Pons (tissue), 1 donor: ENCODE measurements around the gene PEMT.
A peak's percentile ranks its signal among the peaks of the same experiment; 100 is the strongest.
"Not testable (repeated sequence)": the region's sequence is repeated elsewhere in the genome, so short reads cannot be mapped to it uniquely, and the experiment has no call there.

Experiments used
- DNase-seq: peaks from one replicate; pipeline ENCODE4 v3.0.0-alpha.2; 2016; ENCODE audit warnings: low spot score

PEMT gene

DNA sequence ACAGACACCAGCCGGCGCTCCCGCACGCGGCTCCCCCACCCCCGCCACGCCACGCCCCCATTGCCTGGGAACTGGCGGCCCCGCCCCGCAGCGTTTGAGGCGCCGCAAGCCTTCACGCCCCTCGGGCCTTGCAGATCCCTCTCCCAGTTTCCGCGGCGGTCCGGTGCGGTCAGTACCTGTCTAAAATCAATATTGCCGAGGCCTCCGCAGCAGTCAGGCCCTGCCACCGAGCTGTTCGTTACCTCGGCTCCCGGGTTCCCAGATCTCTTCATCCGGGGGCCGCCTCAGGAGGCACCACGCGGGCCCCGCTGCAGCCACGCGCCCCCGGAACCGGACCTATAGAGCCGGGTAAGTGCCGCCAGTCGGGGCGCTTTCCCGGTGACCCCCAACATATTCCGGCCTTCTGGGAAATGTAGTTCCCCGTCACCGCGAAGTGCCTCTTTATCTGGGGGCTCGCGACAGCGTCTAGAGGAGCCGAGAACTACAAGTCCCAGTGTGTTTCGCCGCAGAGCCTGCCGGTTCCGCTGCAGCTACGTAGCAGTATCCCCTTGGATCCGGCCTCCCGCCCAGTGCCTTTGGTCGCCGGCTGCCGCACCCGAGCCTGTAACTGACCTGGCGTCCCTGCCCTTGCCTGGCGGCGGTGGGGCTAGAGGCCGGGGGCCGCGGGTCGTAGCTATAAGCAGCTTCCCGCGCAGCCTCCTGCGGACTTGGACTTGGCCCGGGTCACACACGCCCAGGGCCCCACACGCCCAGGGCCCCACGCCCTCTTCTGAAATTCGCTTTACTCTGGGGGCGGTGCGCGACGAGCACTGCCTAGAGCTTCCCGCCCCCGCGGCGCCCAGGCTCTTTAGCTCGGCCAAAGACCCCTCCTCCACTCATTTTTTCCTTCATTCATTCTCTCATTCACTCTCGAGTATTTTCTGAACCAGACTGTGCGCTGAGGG lies at the start of gene PEMT:
TSS of gene PEMT (minus strand) at position 354 of the 944 bp plus-strand sequence. CDS start at position 272, 82 bp downstream.
- peak; percentile 99 for DNase-seq

DNA sequence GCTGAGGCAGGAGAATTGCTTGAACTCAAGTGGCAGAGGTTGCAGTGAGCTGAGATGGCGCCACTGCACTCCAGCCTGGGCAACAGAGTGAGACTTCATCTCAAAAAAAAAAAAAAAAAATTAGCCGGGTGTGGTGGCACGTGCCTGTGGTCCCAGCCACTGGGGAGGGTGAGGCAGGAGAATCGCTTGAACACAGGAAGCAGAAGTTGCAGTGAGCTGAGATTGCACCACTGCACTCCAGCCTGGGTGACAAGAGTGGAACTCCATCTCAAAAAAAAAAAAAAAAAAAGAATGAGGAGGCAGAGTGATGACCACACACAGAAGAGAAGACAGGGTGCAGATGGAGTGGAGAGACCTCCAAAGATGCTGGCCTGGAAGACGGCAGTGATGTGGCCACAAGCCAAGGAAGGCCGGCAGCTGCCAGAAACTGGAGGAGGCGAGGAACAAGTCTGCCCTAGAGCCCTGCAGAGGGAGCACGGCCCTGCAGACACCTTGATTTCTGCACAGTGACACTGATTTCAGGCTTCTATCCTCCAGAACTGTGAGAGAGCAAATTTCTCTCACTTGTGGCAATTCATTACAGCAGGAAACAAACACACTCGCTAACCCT lies 48.3 kb upstream of the PEMT start:
- not testable (repeated sequence) for DNase-seq

- no peak for DNase-seq
Measured at GRCh38 chr17:17638467-17638866, 47.0 kb upstream of the PEMT start.

DNA sequence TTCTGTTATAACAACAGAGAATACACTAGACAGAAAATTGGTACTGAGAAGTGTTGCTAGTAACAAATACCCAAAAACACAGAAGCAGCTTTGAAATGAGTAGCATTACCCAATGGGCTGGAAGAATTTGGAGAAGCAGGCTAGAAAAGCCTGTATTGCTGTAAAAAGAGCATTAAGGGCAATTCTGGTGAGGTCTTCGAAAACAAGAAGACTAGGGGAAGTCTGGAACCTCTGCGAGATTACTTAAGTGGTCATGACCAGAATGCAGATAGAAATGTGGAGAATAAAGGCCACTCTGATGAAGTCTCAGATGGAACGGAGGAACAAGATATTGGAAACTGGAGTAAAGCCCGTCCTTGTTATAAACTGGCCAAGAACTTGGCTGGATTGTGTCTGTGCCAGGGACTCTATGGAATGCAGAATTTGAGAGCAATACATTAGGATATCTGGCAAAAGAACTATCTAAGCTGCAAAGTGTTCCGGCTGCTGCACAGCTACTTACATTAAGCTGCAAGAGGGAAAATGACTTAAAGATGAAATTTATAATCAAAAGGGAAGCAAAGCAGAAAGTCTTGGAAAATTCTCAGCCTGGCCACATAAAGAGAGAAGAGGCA lies 44.9 kb upstream of the PEMT start:
- peak; percentile 18 for DNase-seq

- DNase-seq = not testable (repeated sequence)
Measured at GRCh38 chr17:17635537-17636271, 44.2 kb upstream of the PEMT start.

DNA sequence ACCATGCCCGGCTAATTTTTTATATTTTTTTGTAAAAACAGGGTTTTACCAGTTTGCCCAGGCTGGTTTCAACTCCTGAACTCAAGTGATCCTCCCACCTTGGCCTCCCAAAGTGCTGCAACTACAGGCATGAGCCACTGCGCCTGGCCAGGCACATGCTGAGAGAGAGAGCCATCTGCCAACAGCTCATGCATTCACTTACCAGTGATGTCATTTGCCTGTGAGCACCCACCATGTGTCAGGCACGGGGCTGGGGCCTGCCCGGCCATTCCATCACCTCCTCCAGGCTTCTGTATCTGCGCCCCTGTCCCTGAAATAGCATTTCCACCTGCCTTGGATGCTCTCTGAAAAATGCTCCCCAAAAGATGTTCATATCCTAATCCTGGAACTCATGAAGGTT lies 43.6 kb upstream of the PEMT start:
- no peak for DNase-seq

DNA sequence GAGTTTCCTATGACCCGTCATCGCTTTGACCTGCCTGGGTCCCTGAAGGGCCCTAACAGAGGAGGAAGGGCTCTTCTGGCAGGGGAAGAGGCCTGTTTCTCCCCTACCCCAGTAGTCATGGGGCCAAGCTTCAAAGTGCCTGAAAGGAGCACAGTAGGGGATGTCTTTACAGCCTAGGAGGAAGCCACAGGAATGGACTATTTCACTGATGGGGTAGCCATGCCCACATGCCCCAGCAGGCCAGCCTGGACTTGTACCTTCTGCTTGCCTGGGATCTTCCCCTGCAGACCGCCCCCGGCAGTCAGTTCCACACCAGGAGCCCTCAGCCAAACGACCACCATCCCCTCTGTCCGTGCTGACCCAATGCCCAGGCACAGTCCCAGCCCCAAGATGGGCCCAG lies 41.8 kb upstream of the PEMT start:
- DNase-seq = no peak

DNA sequence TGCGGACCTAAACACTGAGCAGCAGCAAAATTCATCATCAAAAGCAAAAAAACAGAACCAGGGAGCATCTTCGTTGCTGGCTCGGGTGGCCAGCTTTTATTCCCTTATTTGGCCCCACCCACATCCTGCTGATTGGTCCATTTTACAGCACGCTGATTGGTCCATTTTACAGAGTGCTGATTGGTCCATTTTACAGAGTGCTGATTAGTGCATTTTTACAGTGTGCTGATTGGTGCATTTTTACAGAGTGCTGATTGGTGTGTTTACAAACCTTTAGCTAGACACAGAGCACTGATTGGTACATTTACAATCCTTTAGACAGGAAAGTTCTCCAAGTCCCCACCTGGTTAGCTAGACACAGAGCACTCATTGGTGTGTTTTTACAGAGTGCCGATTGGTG lies 41.2 kb upstream of the PEMT start:
- DNase-seq = not testable (repeated sequence)

DNA sequence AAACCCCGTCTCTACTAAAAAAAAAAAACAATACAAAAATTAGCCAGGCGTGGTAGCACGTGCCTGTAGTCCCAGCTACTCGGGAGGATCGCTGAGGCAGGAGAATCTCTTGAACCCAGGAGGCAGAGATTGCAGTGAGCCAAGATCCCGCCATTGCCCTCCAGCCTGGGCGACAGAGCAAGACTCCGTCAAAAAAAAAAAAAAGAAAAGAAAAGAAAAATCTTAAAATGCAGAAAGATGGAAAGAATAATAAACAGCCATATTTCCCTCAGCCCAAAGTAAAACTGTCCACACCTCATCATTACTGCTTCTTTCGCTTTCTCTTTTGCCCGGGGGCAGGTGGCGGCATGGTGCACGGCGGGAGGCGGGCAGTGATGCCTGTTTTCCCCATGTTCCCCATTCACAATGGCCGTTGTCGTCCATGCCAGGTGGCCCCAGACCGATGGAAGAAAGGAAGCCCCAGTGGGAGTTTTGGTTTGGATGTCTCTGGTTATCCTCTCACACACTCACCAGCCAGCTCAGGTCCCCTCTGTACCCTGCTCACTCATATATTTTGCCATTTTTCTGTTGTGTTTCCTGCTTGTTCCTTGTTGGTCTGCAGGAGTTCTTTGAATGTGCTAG lies 37.0 kb upstream of the PEMT start:
- DNase-seq = no peak

GRCh38 chr17:17626840-17627239 lies 35.3 kb upstream of the PEMT start:
- no peak for DNase-seq

GRCh38 chr17:17626151-17626805 lies 34.8 kb upstream of the PEMT start:
- DNase-seq = no peak

DNA sequence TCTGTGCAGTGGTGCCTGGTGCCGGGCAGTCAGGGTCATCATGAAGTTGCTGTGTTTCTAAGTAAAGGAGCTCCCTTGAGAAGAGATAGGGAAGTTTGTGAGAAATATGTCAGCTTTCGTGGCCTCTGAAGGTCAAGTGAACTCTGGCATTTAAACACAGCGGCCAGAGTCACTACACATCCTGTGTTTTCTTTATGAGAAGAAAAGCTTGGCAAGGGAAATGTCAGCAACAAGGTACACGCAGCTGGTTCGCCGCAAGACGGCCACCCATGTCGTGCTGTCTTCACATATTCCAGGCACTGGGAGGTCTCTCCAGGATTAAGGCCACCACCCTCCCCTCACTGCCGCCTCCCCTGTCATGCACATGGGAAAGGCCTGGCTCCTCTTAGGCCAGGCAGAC lies 33.2 kb upstream of the PEMT start:
- DNase-seq = no peak

DNA sequence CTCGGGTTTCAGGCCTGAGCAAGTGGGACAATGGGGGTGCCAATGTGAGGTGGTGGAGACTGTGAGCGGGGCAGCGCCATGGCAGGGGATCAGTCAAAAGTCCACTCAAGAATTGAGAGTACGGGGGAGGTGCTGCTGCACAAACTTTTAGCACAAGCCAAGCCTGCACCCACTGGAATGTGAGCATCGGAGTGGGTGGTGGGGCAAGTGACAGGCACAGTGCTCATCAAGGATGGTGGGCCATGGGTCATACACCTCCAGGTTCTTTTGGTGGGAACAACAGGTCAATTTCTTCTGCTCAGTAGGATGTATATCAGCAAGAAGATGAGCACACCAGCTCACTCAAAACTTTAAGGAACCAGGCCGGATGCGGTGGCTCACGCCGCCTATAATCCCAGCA lies 32.4 kb upstream of the PEMT start:
- no peak for DNase-seq

DNA sequence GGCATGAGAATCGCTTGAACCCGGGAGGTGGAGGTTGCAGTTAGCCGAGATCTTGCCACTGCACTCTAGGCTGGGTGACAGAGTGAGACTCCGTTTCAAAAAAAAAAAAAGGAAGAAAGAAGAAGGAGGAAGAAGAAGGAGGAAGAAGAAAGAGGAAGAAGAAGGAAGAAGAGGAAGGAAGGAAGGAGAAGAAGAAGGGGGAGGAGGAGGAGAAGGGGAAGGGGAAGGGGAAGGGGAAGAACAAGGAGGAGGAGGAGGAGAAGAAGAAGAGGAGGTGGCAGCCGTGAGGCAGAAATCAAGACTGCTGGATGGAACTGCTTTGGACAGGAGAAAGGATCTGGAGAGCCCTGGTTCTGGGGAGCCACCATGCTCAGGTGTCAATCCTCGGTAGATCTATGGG lies 29.7 kb upstream of the PEMT start:
- no peak for DNase-seq

DNA sequence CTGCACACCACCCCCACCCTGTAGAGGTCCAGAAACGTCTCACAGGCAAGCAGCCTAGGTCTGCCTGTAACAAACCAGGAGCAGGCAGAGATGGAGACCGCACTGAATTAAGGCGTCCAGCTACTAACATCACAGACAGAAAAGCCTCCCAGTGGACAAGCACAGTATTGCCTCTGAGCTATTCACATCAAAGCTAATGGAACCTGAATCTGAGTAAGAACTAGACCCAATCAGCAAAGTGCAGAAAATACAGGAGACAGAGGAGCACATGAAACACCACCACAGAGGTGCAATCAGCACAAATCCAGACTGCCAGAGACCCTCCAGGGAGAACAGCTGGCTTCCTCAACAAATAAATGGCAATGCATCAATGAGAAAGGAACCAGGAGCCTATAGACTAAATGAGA lies 22.2 kb upstream of the PEMT start:
- peak; percentile 54 for DNase-seq

DNA sequence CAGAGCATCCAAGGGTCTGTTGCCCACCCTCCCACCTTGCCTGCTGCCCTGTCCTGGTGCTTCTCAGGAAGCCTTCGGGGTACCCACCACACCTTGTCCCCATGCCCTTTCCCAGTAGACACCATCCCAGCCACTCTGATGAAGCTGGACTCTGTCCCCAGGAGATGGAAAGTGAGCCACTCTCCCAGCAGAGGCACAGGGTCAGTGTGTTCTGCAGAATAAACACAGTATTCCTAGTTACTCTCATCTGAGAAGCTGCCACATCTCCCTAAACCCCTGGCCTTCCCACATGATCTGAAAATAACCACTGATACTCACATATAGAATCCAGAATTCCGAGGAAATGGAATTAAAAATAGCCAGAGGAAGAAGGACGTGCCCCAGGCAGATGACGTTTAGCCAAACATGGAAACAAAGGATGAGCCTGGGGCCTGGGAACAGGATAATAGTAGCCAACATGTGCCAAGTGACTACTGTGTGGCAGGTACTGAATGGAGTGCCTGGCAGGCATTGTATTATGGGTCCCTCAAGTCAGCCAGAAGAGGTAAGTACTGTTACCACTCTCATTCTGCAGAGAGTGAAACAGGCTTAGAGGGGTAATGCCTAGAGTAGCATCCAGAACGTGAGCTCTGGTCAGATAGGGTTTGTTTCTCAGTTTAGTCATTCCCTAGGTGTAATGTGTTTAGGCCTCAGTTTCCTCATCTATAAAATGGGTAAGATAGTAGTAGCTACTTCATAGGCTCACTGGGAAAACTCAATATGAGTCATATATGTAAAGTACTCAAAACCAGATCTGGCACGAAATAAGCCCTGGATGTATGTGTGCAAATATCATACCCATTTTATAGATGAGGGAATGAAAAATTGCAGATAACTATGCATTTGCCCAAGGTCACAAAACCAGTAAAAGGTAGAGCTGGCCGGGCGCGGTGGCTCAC lies 20.8 kb upstream of the PEMT start:
- DNase-seq = no peak

DNA sequence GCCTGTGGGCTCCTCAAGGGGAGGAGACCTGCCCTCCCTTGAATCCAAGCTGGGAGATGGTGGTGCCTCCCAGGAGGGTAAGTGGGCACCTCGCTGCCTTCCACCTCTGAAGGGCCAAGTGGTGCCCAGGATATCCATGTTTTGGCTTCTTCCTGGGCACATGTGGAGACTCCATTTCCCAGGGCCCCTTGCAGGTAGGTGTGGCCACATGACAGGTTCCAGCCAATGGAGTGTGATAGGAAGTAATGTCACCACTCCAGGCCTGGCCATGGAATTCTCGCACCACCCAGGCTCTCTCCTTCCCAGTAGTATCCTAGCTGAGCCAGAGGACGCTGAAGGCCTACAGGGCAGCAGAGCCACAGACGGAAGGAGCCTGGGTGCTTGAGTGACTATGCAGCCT lies 17.6 kb upstream of the PEMT start:
- DNase-seq = no peak

GRCh38 chr17:17606416-17607000 lies 15.0 kb upstream of the PEMT start:
- DNase-seq = no peak

- DNase-seq = no peak
Measured at GRCh38 chr17:17605729-17606088, 14.2 kb upstream of the PEMT start.
